GM18909 (cell line): ENCODE measurements around the gene PCF11.
"Not testable (repeated sequence)": the region's sequence is repeated elsewhere in the genome, so short reads cannot be mapped to it uniquely, and the experiment has no call there.

Experiments used
- ATAC-seq: cut with Tn5 transposase; IDR thresholded peaks from one replicate; pipeline ENCODE4 v1.9.1; 2021; ENCODE audit warnings: mild to moderate bottlenecking; ENCODE audit not compliant: unreplicated experiment, poor library complexity

Gene PCF11

GRCh38 chr11:83156996-83157593 lies at the start of gene PCF11:
PCF11 (plus strand) TSS chr11:83157131; CDS start chr11:83157440, 309 bp downstream.
- peak; percentile 2 for ATAC-seq

- no peak for ATAC-seq
Measured at GRCh38 chr11:83112886-83113285, 44.0 kb upstream of the PCF11 start.

GRCh38 chr11:83115026-83115425 lies 41.9 kb upstream of the PCF11 start:
- ATAC-seq, result no peak

GRCh38 chr11:83115551-83115950 lies 41.4 kb upstream of the PCF11 start:
- ATAC-seq, result no peak

GRCh38 chr11:83116015-83116641 lies 40.8 kb upstream of the PCF11 start:
- ATAC-seq, result no peak

- ATAC-seq, result no peak
Measured at GRCh38 chr11:83118814-83119213, 38.1 kb upstream of the PCF11 start.

- ATAC-seq, result no peak
Measured at GRCh38 chr11:83119216-83119615, 37.7 kb upstream of the PCF11 start.

- ATAC-seq, result no peak
Measured at GRCh38 chr11:83120327-83120726, 36.6 kb upstream of the PCF11 start.

GRCh38 chr11:83122050-83122449 lies 34.9 kb upstream of the PCF11 start:
- no peak for ATAC-seq

GRCh38 chr11:83122766-83123165 lies 34.2 kb upstream of the PCF11 start:
- no peak for ATAC-seq

GRCh38 chr11:83124636-83125424 lies 32.1 kb upstream of the PCF11 start:
- no peak for ATAC-seq

GRCh38 chr11:83125577-83125976 lies 31.4 kb upstream of the PCF11 start:
- no peak for ATAC-seq

GRCh38 chr11:83127310-83127637 lies 29.7 kb upstream of the PCF11 start:
- ATAC-seq, result no peak

- ATAC-seq, result no peak
Measured at GRCh38 chr11:83132191-83132590, 24.7 kb upstream of the PCF11 start.

GRCh38 chr11:83133266-83133665 lies 23.7 kb upstream of the PCF11 start:
- ATAC-seq, result not testable (repeated sequence)

- no peak for ATAC-seq
Measured at GRCh38 chr11:83139310-83139709, 17.6 kb upstream of the PCF11 start.

- peak; percentile 98 for ATAC-seq
Measured at GRCh38 chr11:83140691-83141455, 16.1 kb upstream of the PCF11 start.

GRCh38 chr11:83147895-83148294 lies 9.0 kb upstream of the PCF11 start:
- no peak for ATAC-seq

- no peak for ATAC-seq
Measured at GRCh38 chr11:83150450-83150849, 6.5 kb upstream of the PCF11 start.

- no peak for ATAC-seq
Measured at GRCh38 chr11:83151274-83151977, 5.5 kb upstream of the PCF11 start.
